H1 (cell line): Measurements from ENCODE around the gene CIZ1. TPM values are rescaled to one million over a fixed set of nuclear protein-coding genes. Genes with fewer than 3 reads are reported as not detected.

Source experiments
- CBX5 ChIP-seq: fragments of 300-800, 300-1000 bp; sonication (generic); IDR thresholded peaks from 2 replicates; pipeline ENCODE4 v1.7.1; 2016; ENCODE audit warnings: antibody characterized with exemption, low read length, low read depth
- CHD7 ChIP-seq: fragments of 300-600 bp; sonication (generic); IDR thresholded peaks from 2 replicates; pipeline ENCODE4 v1.7.1; 2012; ENCODE audit warnings: low read length, moderate library complexity, mild to moderate bottlenecking, inconsistent platforms; ENCODE audit not compliant: insufficient replicate concordance
- GTF2F1 ChIP-seq: IDR thresholded peaks from 2 replicates; pipeline ENCODE4 v1.6.1; 2012; ENCODE audit warnings: low read depth, low read length, improper control_type of control experiment, borderline replicate concordance
- KDM5A ChIP-seq: fragments of 200-600 bp; IDR thresholded peaks from 2 replicates; pipeline ENCODE4 v1.7.1; 2012; ENCODE audit warnings: mild to moderate bottlenecking, low read length, inconsistent platforms, mixed read lengths
- MAX ChIP-seq: IDR thresholded peaks from 2 replicates; pipeline ENCODE4 v1.6.1; 2012; ENCODE audit warnings: inconsistent platforms
- POU5F1 ChIP-seq: IDR thresholded peaks from 2 replicates; pipeline ENCODE4 v1.6.1; 2011; ENCODE audit warnings: low read depth, mild to moderate bottlenecking, low read length, moderate library complexity
- RBBP5 ChIP-seq: IDR thresholded peaks from 2 replicates; pipeline ENCODE4 v1.7.1; 2012; ENCODE audit warnings: low read depth, mild to moderate bottlenecking, inconsistent platforms, low read length, moderate library complexity, borderline replicate concordance
- SRF ChIP-seq: IDR thresholded peaks from 2 replicates; pipeline ENCODE4 v1.6.1; 2011; ENCODE audit warnings: mild to moderate bottlenecking, low read depth, low read length, moderate library complexity
- TAF1 ChIP-seq: IDR thresholded peaks from 2 replicates; pipeline ENCODE4 v1.6.1; 2011; ENCODE audit warnings: mild to moderate bottlenecking, low read depth, low read length
- YY1 ChIP-seq: IDR thresholded peaks from 2 replicates; pipeline ENCODE4 v1.6.1; 2011; ENCODE audit warnings: low read depth, mild to moderate bottlenecking, low read length
- polyA plus RNA-seq, 7 experiments: library from polyadenylated mRNA; depleted of rRNA in 3 of 7; stranded (reverse) in 5 of 7; unstranded in 2 of 7; fragments of >200 nt in 5 of 7; fragments of 200-250 nt in 2 of 7; gene quantifications; 1 replicate in 5 of 7; 2 replicates in 1 of 7; 4 replicates in 1 of 7; pipeline versions ENCODE4 v1.2.1 to v1.2.3, GENCODE V29; 2011 to 2013; ENCODE audit warnings: missing spikeins in 2 of 7, mixed read lengths in 2 of 7
- total RNA-seq: library from RNA; stranded (reverse); fragmentation: NEBNext Ultra II Directional; extraction: Animal tissue kit (Norgen Biotek cat#: 25700); gene quantifications from 2 replicates; pipeline ENCODE4 v1.2.1, GENCODE V29; 2021

Gene CIZ1
- total and polyA plus RNA-seq, 2 of the 8 experiments (the other 6 are each of a cell fraction or from before 2014, with no cell fraction given), result 66.0 to 107 TPM

- TF ChIP-seq CHD7, result no peak
- no peak for TF ChIP-seq POU5F1
- TF ChIP-seq YY1, result 0 out of 2 replicates have a peak, but pooled peaks have one; percentile 28
- TF ChIP-seq SRF, result 0 out of 2 replicates have a peak, but pooled peaks have one; percentile 8
- TF ChIP-seq KDM5A, result no peak
- peak; percentile 55; the same call in 1 of the 2 replicates for TF ChIP-seq MAX
- TF ChIP-seq RBBP5, result 0 out of 2 replicates have a peak, but pooled peaks have one; percentile 40
- no peak for TF ChIP-seq GTF2F1
- peak; percentile 78 for TF ChIP-seq TAF1
- no peak for TF ChIP-seq CBX5
These were observed 31.4 kb downstream of the CIZ1 start, which contains the start of gene BBLN (continued) for GRCh38 chr9:128159784-128160602.
